ENCODE measurements around the gene ARHGAP31.
"Not testable (repeated sequence)": the region's sequence is repeated elsewhere in the genome, so short reads cannot be mapped to it uniquely, and the experiment has no call there.

- TF ChIP-seq CTCF, POLR2A, EP300, POLR2AphosphoS5 (IDR thresholded peaks at IDR 0.05): not testable (repeated sequence)
Observed at GRCh38 chr3:119320785-119321184, 26.6 kb downstream of the ARHGAP31 start.

Measured in stomach (tissue), 4 donors.